Skin of body (tissue), 2 donors: ENCODE data around the gene XPO5. TPM values are rescaled to one million over a fixed set of nuclear protein-coding genes. Genes with fewer than 3 reads are reported as not detected.

Experiments
- DNase-seq: peaks from one replicate; lab custom pipeline; 2025; lab: John Stamatoyannopoulos, UW
- total RNA-seq: library from RNA; depleted of rRNA; stranded (reverse); fragments of >200 nt; gene quantifications from one replicate; pipeline ENCODE4 v1.2.3, GENCODE V29; 2014

XPO5 gene
- total RNA-seq, 1 donor from 2014 or later = 25.1 TPM

GRCh38 chr6:43517505-43518357 is 58.1 kb downstream of the XPO5 start:
- no peak for DNase-seq

GRCh38 chr6:43516697-43517504 is 58.9 kb downstream of the XPO5 start, which contains the start of the genes POLR1C and YIPF3:
POLR1C (plus strand) TSS chr6:43517089; CDS start chr6:43517110, 21 bp downstream.
YIPF3 (minus strand) TSS chr6:43516926; CDS start chr6:43516807, 119 bp downstream.
- DNase-seq = peak; percentile 96

GRCh38 chr6:43516367-43516696 is 59.5 kb downstream of the XPO5 start:
- DNase-seq = no peak

GRCh38 chr6:43515808-43516207 is 60.0 kb downstream of the XPO5 start:
- DNase-seq = no peak

GRCh38 chr6:43511824-43512415 is 63.9 kb downstream of the XPO5 start:
- no peak for DNase-seq

GRCh38 chr6:43510827-43511163 is 65.0 kb downstream of the XPO5 start:
- DNase-seq = no peak

- peak; percentile 40 for DNase-seq
Observed at GRCh38 chr6:43509984-43510826, 65.6 kb downstream of the XPO5 start, which contains the start of gene LRRC73. LRRC73 (minus strand) TSS chr6:43510346; CDS start chr6:43509785, 561 bp downstream.

GRCh38 chr6:43509142-43509983 is 66.5 kb downstream of the XPO5 start:
- no peak for DNase-seq

GRCh38 chr6:43508481-43509141 is 67.2 kb downstream of the XPO5 start:
- no peak for DNase-seq

GRCh38 chr6:43506667-43507471 is 69.0 kb downstream of the XPO5 start:
- DNase-seq = peak; percentile 36

GRCh38 chr6:43506171-43506570 is 69.7 kb downstream of the XPO5 start:
- no peak for DNase-seq

- DNase-seq = no peak
Observed at GRCh38 chr6:43505718-43506117, 70.1 kb downstream of the XPO5 start.

- no peak for DNase-seq
Observed at GRCh38 chr6:43504756-43505593, 70.9 kb downstream of the XPO5 start.

GRCh38 chr6:43503443-43503842 is 72.4 kb downstream of the XPO5 start:
- DNase-seq = no peak

- DNase-seq = no peak
Observed at GRCh38 chr6:43502666-43503065, 73.2 kb downstream of the XPO5 start.

GRCh38 chr6:43500921-43501320 is 74.9 kb downstream of the XPO5 start:
- DNase-seq = no peak

GRCh38 chr6:43499028-43499815 is 76.6 kb downstream of the XPO5 start:
- DNase-seq = no peak
